H1 (cell line): ENCODE data around the gene KSR2. TPM values are rescaled to one million over a fixed set of nuclear protein-coding genes. Genes with fewer than 3 reads are reported as not detected.

Source experiments
- CTCF ChIA-PET: fragments of 300-600 bp; sonication (Branson Sonifier 250); formaldehyde crosslinking; loops from one replicate; lab custom pipeline; 2021; ENCODE audit not compliant: partially characterized antibody; lab: Charles Lee
- POLR2A ChIA-PET: fragments of 300-600 bp; sonication (Branson Sonifier 250); formaldehyde crosslinking; loops from one replicate; lab custom pipeline; 2021; ENCODE audit warnings: inconsistent platforms; ENCODE audit not compliant: partially characterized antibody; lab: Charles Lee
- DNase-seq, 2 experiments: peaks; one replicate each; pipeline versions ENCODE4 v3.0.0 to v3.0.0-alpha.2; 2010 to 2022; ENCODE audit warnings: low spot score in 2 of 2, low read depth in 1 of 2, mixed read lengths in 1 of 2
- FAIRE-seq: peaks from 2 replicates; lab custom pipeline; 2011; peaks lifted over from hg19 to GRCh38; lab: Jason Lieb, UNC
- H2AFZ ChIP-seq: 2 replicates; pipeline ENCODE4 v1.8.1; 2012; ENCODE audit warnings: low read length, inconsistent platforms
- H2AK5ac ChIP-seq: 2 replicates; pipeline ENCODE4 v1.6.1; 2013; ENCODE audit warnings: low read depth, low read length
- H2BK120ac ChIP-seq: replicated peaks from 2 replicates; pipeline ENCODE3; 2013; ENCODE audit warnings: low read depth, low read length, inconsistent platforms
- H2BK12ac ChIP-seq: 2 replicates; pipeline ENCODE4 v1.6.1; 2013; ENCODE audit warnings: low read depth, low read length
- H2BK15ac ChIP-seq: 2 replicates; pipeline ENCODE4 v1.6.1; 2013; ENCODE audit warnings: low read length
- H2BK20ac ChIP-seq: 2 replicates; pipeline ENCODE4 v1.6.1; 2013; ENCODE audit warnings: low read length
- H2BK5ac ChIP-seq: 2 replicates; pipeline ENCODE4 v1.6.1; 2013; ENCODE audit warnings: low read depth, low read length
- H3K14ac ChIP-seq: 2 replicates; pipeline ENCODE4 v1.6.1; 2013; ENCODE audit warnings: inconsistent platforms; ENCODE audit not compliant: insufficient read length
- H3K18ac ChIP-seq: 2 replicates; pipeline ENCODE4 v1.6.1; 2013; ENCODE audit warnings: low read length; ENCODE audit errors: extremely low read depth
- H3K23ac ChIP-seq: 2 replicates; pipeline ENCODE4 v1.6.1; 2013; ENCODE audit warnings: inconsistent platforms; ENCODE audit not compliant: insufficient read length
- H3K23me2 ChIP-seq: 2 replicates; pipeline ENCODE4 v1.6.1; 2013; ENCODE audit warnings: low read depth, low read length
- H3K27ac ChIP-seq: 2 replicates; pipeline ENCODE4 v1.6.1; 2011; ENCODE audit warnings: low read depth, low read length, inconsistent platforms
- H3K27me3 ChIP-seq, 4 experiments: replicated peaks in 1 of 4; 1 replicate in 1 of 4; 2 replicates in 3 of 4; pipeline versions ENCODE4 v1.6.1 to v1.8.1; 2011 to 2013; ENCODE audit warnings: low read length in 3 of 4, mild to moderate bottlenecking in 3 of 4, inconsistent platforms in 2 of 4, mixed read lengths in 2 of 4, moderate library complexity in 1 of 4; ENCODE audit not compliant: control insufficient read depth in 3 of 4, insufficient read depth in 3 of 4; ENCODE audit errors: extremely low read depth in 1 of 4
- H3K36me3 ChIP-seq, 4 experiments: 2 replicates each; pipeline versions ENCODE4 v1.6.1 to v1.8.1; 2011 to 2013; ENCODE audit warnings: mild to moderate bottlenecking in 4 of 4, low read length in 3 of 4, moderate library complexity in 2 of 4, control low read depth in 1 of 4, inconsistent platforms in 1 of 4; ENCODE audit not compliant: insufficient read depth in 4 of 4, control insufficient read depth in 2 of 4
- H3K4ac ChIP-seq: replicated peaks from 2 replicates; pipeline ENCODE3; 2013; ENCODE audit warnings: low read length, low read depth, mixed read lengths, inconsistent platforms; ENCODE audit not compliant: insufficient read length
- H3K4me1 ChIP-seq, 4 experiments: replicated peaks in 1 of 4; 1 replicate in 1 of 4; 2 replicates in 3 of 4; pipeline versions ENCODE4 v1.6.1 to v1.8.1; 2011 to 2013; ENCODE audit warnings: low read length in 3 of 4, inconsistent platforms in 2 of 4, mixed read lengths in 1 of 4; ENCODE audit not compliant: insufficient read depth in 4 of 4, control insufficient read depth in 3 of 4
- H3K4me2 ChIP-seq, 2 experiments: 2 replicates each; pipeline versions ENCODE4 v1.6.1 to v1.8.1; 2011 to 2013; ENCODE audit warnings: low read depth in 2 of 2, low read length in 2 of 2, control low read depth in 1 of 2, inconsistent platforms in 1 of 2, mild to moderate bottlenecking in 1 of 2; ENCODE audit not compliant: insufficient read depth in 1 of 2
- H3K4me3 ChIP-seq, 4 experiments: fragments of 200-600, 300-600 bp in 1 of 4; sonication (generic), shearing (Covaris generic), sonication (Bioruptor Twin) in 1 of 4; 2 replicates each; pipeline versions ENCODE4 v1.5.1 to v1.8.1; 2011 to 2016; ENCODE audit warnings: low read length in 4 of 4, low read depth in 3 of 4, control low read depth in 2 of 4, inconsistent platforms in 2 of 4, mild to moderate bottlenecking in 2 of 4, mixed read lengths in 1 of 4, moderate library complexity in 1 of 4; ENCODE audit not compliant: insufficient read depth in 2 of 4; ENCODE audit errors: extremely low read depth in 1 of 4
- H3K56ac ChIP-seq: replicated peaks from 2 replicates; pipeline ENCODE3; 2013; ENCODE audit warnings: low read depth, mild to moderate bottlenecking, mixed read lengths, low read length, inconsistent platforms; ENCODE audit not compliant: insufficient read length
- H3K79me1 ChIP-seq: 2 replicates; pipeline ENCODE4 v1.6.1; 2013; ENCODE audit warnings: low read depth, low read length, control low read depth
- H3K79me2 ChIP-seq, 2 experiments: 2 replicates each; pipeline versions ENCODE4 v1.6.1 to v1.8.1; 2012 to 2013; ENCODE audit warnings: low read length in 2 of 2, mild to moderate bottlenecking in 2 of 2, inconsistent platforms in 1 of 2; ENCODE audit not compliant: insufficient read depth in 2 of 2, control insufficient read depth in 1 of 2
- H3K9ac ChIP-seq, 4 experiments: replicated peaks in 1 of 4; 1 replicate in 1 of 4; 2 replicates in 3 of 4; pipeline versions ENCODE4 v1.6.1 to v1.8.1; 2011 to 2013; ENCODE audit warnings: low read depth in 3 of 4, low read length in 3 of 4, control low read depth in 2 of 4, mild to moderate bottlenecking in 2 of 4, moderate library complexity in 2 of 4, inconsistent platforms in 1 of 4; ENCODE audit errors: extremely low read depth in 1 of 4
- H3K9me3 ChIP-seq, 2 experiments: 2 replicates each; pipeline versions ENCODE4 v1.6.1 to v1.8.1; 2012 to 2013; ENCODE audit warnings: mild to moderate bottlenecking in 2 of 2, moderate library complexity in 2 of 2, control low read depth in 1 of 2, inconsistent platforms in 1 of 2, low read depth in 1 of 2, low read length in 1 of 2, mixed read lengths in 1 of 2; ENCODE audit not compliant: insufficient read depth in 2 of 2
- H4K20me1 ChIP-seq, 2 experiments: replicated peaks in 1 of 2; 2 replicates each; pipeline versions ENCODE3 to v1.8.1; 2011 to 2013; ENCODE audit warnings: inconsistent platforms in 2 of 2, low read length in 2 of 2, mild to moderate bottlenecking in 1 of 2; ENCODE audit not compliant: insufficient read depth in 2 of 2, control insufficient read depth in 1 of 2
- H4K5ac ChIP-seq: 2 replicates; pipeline ENCODE4 v1.6.1; 2013; ENCODE audit warnings: low read length, low read depth, mixed read lengths, inconsistent platforms; ENCODE audit not compliant: insufficient read length
- H4K8ac ChIP-seq: 2 replicates; pipeline ENCODE4 v1.8.0; 2013; ENCODE audit warnings: mild to moderate bottlenecking, moderate library complexity, low read length, inconsistent platforms; ENCODE audit not compliant: insufficient read depth; ENCODE audit errors: extremely low read depth
- H4K91ac ChIP-seq: replicated peaks from 2 replicates; pipeline ENCODE3; 2013; ENCODE audit warnings: low read length, mixed read lengths, inconsistent platforms; ENCODE audit not compliant: insufficient read length
- ASH2L ChIP-seq: fragments of 200-600, 300-600 bp; sonication (generic); IDR thresholded peaks from one replicate; pipeline ENCODE4 v1.7.1; 2017; ENCODE audit warnings: low read length
- BCL11A ChIP-seq, 2 experiments: IDR thresholded peaks; one replicate each; pipeline ENCODE4 v1.6.1; 2011; ENCODE audit warnings: low read depth in 2 of 2, low read length in 2 of 2, mild to moderate bottlenecking in 2 of 2
- BRCA1 ChIP-seq: IDR thresholded peaks from 2 replicates; pipeline ENCODE4 v1.6.1; 2012; ENCODE audit warnings: low read depth, low read length, improper control_type of control experiment
- EZH2 ChIP-seq: fragments of 200-600 bp; sonication (generic); IDR thresholded peaks from 2 replicates; pipeline ENCODE4 v1.7.1; 2012; ENCODE audit warnings: low read depth, mild to moderate bottlenecking, moderate library complexity, low read length, inconsistent platforms; ENCODE audit not compliant: severe bottlenecking
- KDM5A ChIP-seq: fragments of 200-600 bp; IDR thresholded peaks from 2 replicates; pipeline ENCODE4 v1.7.1; 2012; ENCODE audit warnings: mild to moderate bottlenecking, low read length, inconsistent platforms, mixed read lengths
- MAFK ChIP-seq: IDR thresholded peaks from 2 replicates; pipeline ENCODE4 v1.6.1; 2012; ENCODE audit warnings: low read depth, mild to moderate bottlenecking, improper control_type of control experiment, low read length
- POLR2AphosphoS5 ChIP-seq: IDR thresholded peaks from 2 replicates; pipeline ENCODE4 v1.6.1; 2011; ENCODE audit warnings: low read depth, low read length
- SAP30 ChIP-seq: fragments of 300-600 bp; sonication (generic); IDR thresholded peaks from 2 replicates; pipeline ENCODE4 v1.7.1; 2012; ENCODE audit warnings: low read length, moderate library complexity, mild to moderate bottlenecking, inconsistent platforms; ENCODE audit not compliant: insufficient read depth, insufficient replicate concordance
- SP2 ChIP-seq: IDR thresholded peaks from 2 replicates; pipeline ENCODE4 v1.6.1; 2012; ENCODE audit warnings: mild to moderate bottlenecking, low read length, inconsistent platforms
- SUZ12 ChIP-seq: fragments of 200-600 bp; sonication (generic); IDR thresholded peaks from 2 replicates; pipeline ENCODE4 v1.6.1; 2012; ENCODE audit warnings: mild to moderate bottlenecking, inconsistent platforms, low read length, moderate library complexity, mixed read lengths
- TAF7 ChIP-seq: optimal IDR thresholded peaks from 2 replicates; pipeline ENCODE3; 2011; ENCODE audit warnings: low read depth, mild to moderate bottlenecking, inconsistent platforms, low read length, moderate library complexity, borderline replicate concordance
- WGBS, 2 experiments: shearing (Covaris generic) in 1 of 2; methylation state at CpG; one replicate each; pipeline versions ENCODE4 v1.1.6 to v1.1.7; 2013 to 2015; ENCODE audit warnings: low lambda C conversion rate in 2 of 2, mixed read lengths in 2 of 2, inconsistent platforms in 1 of 2, low coverage in 1 of 2, missing lambda C conversion rate in 1 of 2; ENCODE audit not compliant: insufficient replicate concordance in 2 of 2, insufficient coverage in 1 of 2, insufficient read length in 1 of 2; ENCODE audit errors: extremely low coverage in 1 of 2, missing lambda C conversion rate in 1 of 2; 5-methylcytosine and 5-hydroxymethylcytosine counted together
- polyA plus RNA-seq, 7 experiments: library from polyadenylated mRNA; depleted of rRNA in 3 of 7; stranded (reverse) in 5 of 7; unstranded in 2 of 7; fragments of >200 nt in 5 of 7; fragments of 200-250 nt in 2 of 7; gene quantifications; 1 replicate in 5 of 7; 2 replicates in 1 of 7; 4 replicates in 1 of 7; pipeline versions ENCODE4 v1.2.1 to v1.2.3, GENCODE V29; 2011 to 2013; ENCODE audit warnings: missing spikeins in 2 of 7, mixed read lengths in 2 of 7
- total RNA-seq: library from RNA; stranded (reverse); fragmentation: NEBNext Ultra II Directional; extraction: Animal tissue kit (Norgen Biotek cat#: 25700); gene quantifications from 2 replicates; pipeline ENCODE4 v1.2.1, GENCODE V29; 2021
- TF ChIP-seq, protein P1 (sequence below): IDR thresholded peaks from 2 replicates; pipeline ENCODE4 v1.6.1; 2012; ENCODE audit warnings: inconsistent platforms

The KSR2 gene
- total and polyA plus RNA-seq, 2 of the 8 experiments (the other 6 are each of a cell fraction or from before 2014, with no cell fraction given), result 0.74 to 2.2 TPM

- Histone ChIP-seq H3K18ac (no peak overlapping the region), H3K56ac (no peak overlapping the region), H3K4me2 (no peak overlapping the region), H2AFZ (no peak overlapping the region), H3K27ac (no peak overlapping the region; the same call in 1 of the 2 replicates), H3K36me3 (no peaks in the 10 kb centered on the region), H3K9me3 (no peaks in the 10 kb centered on the region), H3K23ac (no peak overlapping the region), H2BK120ac (no peak overlapping the region), H3K9ac (no peak overlapping the region), H2AK5ac (no peak overlapping the region), H3K4me1 (peaks cover 0 to 4% (median 1%) of the 10 kb centered on the region in 4 experiments; a peak in 1 of 7 replicates), H3K14ac (no peak overlapping the region), H2BK20ac (no peak overlapping the region), H2BK15ac (no peak overlapping the region), H3K23me2 (no peaks in the 10 kb centered on the region), H3K27me3 (no peaks in the 10 kb centered on the region), H3K4me3 (no peak overlapping the region), H4K8ac (no peak overlapping the region), H3K79me1 (no peaks in the 10 kb centered on the region), H4K20me1 (no peaks in the 10 kb centered on the region), H4K5ac (no peak overlapping the region), H3K4ac (no peak overlapping the region), H3K79me2 (no peaks in the 10 kb centered on the region), H2BK12ac (no peak overlapping the region), H4K91ac (no peak overlapping the region), H2BK5ac (no peak overlapping the region)
- no peak for DNase-seq
- ChIA-PET POLR2A (interaction anchor here (0.7 kb wide), 1 partner anchor 302 kb away, joined by 3 read pairs; no protein-coding TSS in a partner anchor), CTCF (interaction anchor here (0.5 to 2.6 kb wide), 15 partner anchors 9 to 668 kb away, joined by 3 to 24 read pairs (median 4); no protein-coding TSS in a partner anchor)
- WGBS, 2 experiments, result 79% methylated on average over 5 of the region's 5 CpGs; no CpG with 5 or more reads in 1 of the 2 experiments
- FAIRE-seq, result no peak
- TF ChIP-seq SAP30, result no peak
- TF ChIP-seq SUZ12, result no peak
- no peak for TF ChIP-seq TAF7
- TF ChIP-seq MAFK, result no peak
- TF ChIP-seq ASH2L, result no peak
- TF ChIP-seq, protein P1, sequence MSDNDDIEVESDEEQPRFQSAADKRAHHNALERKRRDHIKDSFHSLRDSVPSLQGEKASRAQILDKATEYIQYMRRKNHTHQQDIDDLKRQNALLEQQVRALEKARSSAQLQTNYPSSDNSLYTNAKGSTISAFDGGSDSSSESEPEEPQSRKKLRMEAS, result no peak
- no peak for TF ChIP-seq SP2
- no peak for TF ChIP-seq EZH2
- no peak for TF ChIP-seq BCL11A (IDR thresholded peaks at IDR 0.05; ENCODE audit: low read depth in 2 of 2, low read length in 2 of 2)
- TF ChIP-seq BRCA1, result no peak
- no peak for TF ChIP-seq POLR2AphosphoS5
- TF ChIP-seq KDM5A, result no peak
- TF ChIP-seq, all 59 proteins: peak for 0
Observed at GRCh38 chr12:117818400-117818799, 150.4 kb downstream of the KSR2 start.
